Neural progenitor cell (in vitro differentiated cells): Measurements from ENCODE around the gene NXPE4. TPM values are rescaled to one million over a fixed set of nuclear protein-coding genes. Genes with fewer than 3 reads are reported as not detected.
"Not testable (repeated sequence)": the region's sequence is repeated elsewhere in the genome, so short reads cannot be mapped to it uniquely, and the experiment has no call there.

ENCODE experiments used
- DNase-seq: peaks from one replicate; pipeline ENCODE4 v3.0.0-alpha.2; 2016; ENCODE audit warnings: low spot score
- H2AFZ ChIP-seq: fragments of 200-600 bp; sonication (generic); replicated peaks from 2 replicates; pipeline ENCODE4 v1.6.1; 2016; ENCODE audit warnings: antibody characterized with exemption
- H3F3A ChIP-seq: fragments of 200-600 bp; sonication (generic); 2 replicates; pipeline ENCODE4 v1.6.1; 2016; ENCODE audit warnings: antibody characterized with exemption, low read depth
- H3K27ac ChIP-seq: fragments of 200-600 bp; sonication (generic); 2 replicates; pipeline ENCODE4 v1.5.1; 2016; ENCODE audit warnings: mild to moderate bottlenecking
- H3K27me3 ChIP-seq: fragments of 200-600 bp; sonication (generic); 2 replicates; pipeline ENCODE4 v1.6.1; 2016; ENCODE audit warnings: mild to moderate bottlenecking, moderate library complexity
- H3K36me3 ChIP-seq: fragments of 200-600 bp; sonication (generic); 2 replicates; pipeline ENCODE4 v1.5.1; 2016
- H3K4me1 ChIP-seq: fragments of 200-600 bp; sonication (generic); 2 replicates; pipeline ENCODE4 v1.6.1; 2016; ENCODE audit warnings: mixed run types
- H3K4me2 ChIP-seq: fragments of 200-600 bp; sonication (generic); 2 replicates; pipeline ENCODE4 v1.6.1; 2016
- H3K4me3 ChIP-seq: fragments of 200-600 bp; sonication (generic); 2 replicates; pipeline ENCODE4 v1.5.1; 2016
- H3K79me2 ChIP-seq: fragments of 200-600 bp; sonication (generic); 2 replicates; pipeline ENCODE4 v1.6.1; 2016; ENCODE audit warnings: low read depth
- H3K9ac ChIP-seq: fragments of 200-600 bp; sonication (generic); 2 replicates; pipeline ENCODE4 v1.6.1; 2016
- H3K9me3 ChIP-seq: fragments of 200-600 bp; sonication (generic); 2 replicates; pipeline ENCODE4 v1.5.1; 2016; ENCODE audit warnings: low read depth
- H4K20me1 ChIP-seq: fragments of 200-600 bp; sonication (generic); 2 replicates; pipeline ENCODE4 v1.6.1; 2016; ENCODE audit warnings: low read depth
- H3K27ac Mint-ChIP-seq: 3 replicates; pipeline ENCODE4 v1.8.0; 2021; ENCODE audit warnings: mixed read lengths
- H3K27me3 Mint-ChIP-seq: 2 replicates; pipeline ENCODE4 v1.8.0; 2022; ENCODE audit warnings: low read depth, mild to moderate bottlenecking, inconsistent platforms, moderate library complexity, mixed read lengths; ENCODE audit not compliant: insufficient read depth
- H3K36me3 Mint-ChIP-seq: 3 replicates; pipeline ENCODE4 v1.8.0; 2021; ENCODE audit warnings: mixed read lengths
- H3K4me1 Mint-ChIP-seq: 3 replicates; pipeline ENCODE4 v1.8.0; 2021; ENCODE audit warnings: mixed read lengths
- H3K4me3 Mint-ChIP-seq: 3 replicates; pipeline ENCODE4 v1.8.0; 2021; ENCODE audit warnings: mild to moderate bottlenecking, moderate library complexity, mixed read lengths
- H3K9me3 Mint-ChIP-seq: 3 replicates; pipeline ENCODE4 v1.8.0; 2020; ENCODE audit warnings: mixed read lengths
- CTCF ChIP-seq: fragments of 200-600 bp; sonication (generic); IDR thresholded peaks from 2 replicates; pipeline ENCODE4 v1.5.1; 2017; ENCODE audit warnings: antibody characterized with exemption, mild to moderate bottlenecking
- EZH2 ChIP-seq: fragments of 200-600 bp; sonication (generic); IDR thresholded peaks from 2 replicates; pipeline ENCODE4 v1.6.1; 2017; ENCODE audit warnings: antibody characterized with exemption, mild to moderate bottlenecking, moderate library complexity
- EZH2phosphoT487 ChIP-seq: fragments of 200-600 bp; sonication (generic); IDR thresholded peaks from 2 replicates; pipeline ENCODE4 v1.6.1; 2017; ENCODE audit warnings: antibody characterized with exemption
- total RNA-seq: library from RNA; depleted of rRNA; stranded (reverse); fragments of >200 nt; gene quantifications from 2 replicates; pipeline ENCODE4 v1.2.3, GENCODE V29; 2015; ENCODE audit warnings: low replicate concordance

Gene NXPE4
- total RNA-seq, 1 donor from 2014 or later, result not detected

GRCh38 chr11:114607753-114608459 is 12.3 kb upstream of the NXPE4 start:
- H3K27ac Mint-ChIP-seq, result no peak overlapping the region
- Histone ChIP-seq H3K27me3 (no peaks in the 10 kb centered on the region), H3K36me3 (no peaks in the 10 kb centered on the region), H3F3A (peaks cover 78% of the 10 kb centered on the region), H3K4me1 (no peaks in the 10 kb centered on the region), H3K27ac (no peak overlapping the region), H3K4me2 (no peak overlapping the region), H4K20me1 (no peaks in the 10 kb centered on the region), H3K79me2 (no peaks in the 10 kb centered on the region), H3K9me3 (peaks cover 4% of the 10 kb centered on the region), H3K4me3 (no peak overlapping the region), H3K9ac (no peak overlapping the region), H2AFZ (no peak overlapping the region)
- H3K36me3 Mint-ChIP-seq, result no peaks in the 10 kb centered on the region
- H3K4me1 Mint-ChIP-seq, result no peaks in the 10 kb centered on the region
- DNase-seq, result no peak
- no peak for TF ChIP-seq EZH2phosphoT487
- no peak for TF ChIP-seq CTCF
- no peak for TF ChIP-seq EZH2
- peaks cover 2% of the 10 kb centered on the region for H3K27me3 Mint-ChIP-seq
- no peak overlapping the region for H3K4me3 Mint-ChIP-seq
- H3K9me3 Mint-ChIP-seq, result peaks cover 28% of the 10 kb centered on the region

- H3K27me3 Mint-ChIP-seq, H3K4me2 ChIP-seq, H3K4me1 Mint-ChIP-seq, H3K36me3 ChIP-seq, H3K4me1 ChIP-seq, H3K4me3 Mint-ChIP-seq, H3K36me3 Mint-ChIP-seq, H3K27me3 ChIP-seq, H4K20me1 ChIP-seq, DNase-seq, H3K27ac ChIP-seq, H2AFZ ChIP-seq, H3K4me3 ChIP-seq, H3K9ac ChIP-seq, H3K9me3 ChIP-seq, H3K79me2 ChIP-seq, H3K27ac Mint-ChIP-seq: not testable (repeated sequence)
- peaks cover 24% of the 10 kb centered on the region for H3K9me3 Mint-ChIP-seq
- H3F3A ChIP-seq, result peaks cover 78% of the 10 kb centered on the region
These were observed 11.2 kb upstream of the NXPE4 start for GRCh38 chr11:114606802-114607075.

- Histone ChIP-seq H3K79me2 (no peaks in the 10 kb centered on the region), H3K4me1 (no peaks in the 10 kb centered on the region), H3K27me3 (no peaks in the 10 kb centered on the region), H3F3A (peaks cover 73% of the 10 kb centered on the region), H2AFZ (no peak overlapping the region), H4K20me1 (no peaks in the 10 kb centered on the region), H3K27ac (no peak overlapping the region), H3K9ac (no peak overlapping the region), H3K4me3 (no peak overlapping the region), H3K4me2 (no peak overlapping the region), H3K36me3 (no peaks in the 10 kb centered on the region), H3K9me3 (peaks cover 4% of the 10 kb centered on the region)
- Mint-ChIP-seq H3K4me3 (no peak overlapping the region), H3K27me3 (peaks cover 2% of the 10 kb centered on the region), H3K4me1 (no peaks in the 10 kb centered on the region), H3K27ac (no peak overlapping the region), H3K36me3 (no peaks in the 10 kb centered on the region), H3K9me3 (peaks cover 20% of the 10 kb centered on the region)
- TF ChIP-seq EZH2 (no peak), CTCF (no peak), EZH2phosphoT487 (no peak)
- DNase-seq, result no peak
These were observed 10.6 kb upstream of the NXPE4 start for GRCh38 chr11:114606003-114606801.

GRCh38 chr11:114605370-114605769 is 9.8 kb upstream of the NXPE4 start:
- H3K4me3 ChIP-seq, result no peak overlapping the region
- TF ChIP-seq EZH2 (no peak), CTCF (no peak), EZH2phosphoT487 (no peak)
- no peak overlapping the region for H2AFZ ChIP-seq
- no peaks in the 10 kb centered on the region for H3K27me3 ChIP-seq
- no peak overlapping the region for H3K4me2 ChIP-seq
- H3K36me3 ChIP-seq, result no peaks in the 10 kb centered on the region
- H3K4me3 Mint-ChIP-seq, result no peak overlapping the region
- no peak for DNase-seq
- H3K4me1 ChIP-seq, result no peaks in the 10 kb centered on the region
- peaks cover 17% of the 10 kb centered on the region for H3K9me3 Mint-ChIP-seq
- H3K9me3 ChIP-seq, result peaks cover 4% of the 10 kb centered on the region
- no peak overlapping the region for H3K27ac ChIP-seq
- H4K20me1 ChIP-seq, result no peaks in the 10 kb centered on the region
- H3F3A ChIP-seq, result peaks cover 66% of the 10 kb centered on the region
- no peak overlapping the region for H3K9ac ChIP-seq
- no peak overlapping the region for H3K27ac Mint-ChIP-seq
- H3K27me3 Mint-ChIP-seq, result peaks cover 2% of the 10 kb centered on the region
- no peaks in the 10 kb centered on the region for H3K79me2 ChIP-seq
- no peaks in the 10 kb centered on the region for H3K36me3 Mint-ChIP-seq
- H3K4me1 Mint-ChIP-seq, result no peaks in the 10 kb centered on the region
